Measurements from ENCODE around the gene FBN2.
"Not testable (repeated sequence)": the region's sequence is repeated elsewhere in the genome, so short reads cannot be mapped to it uniquely, and the experiment has no call there.

Gene FBN2

GRCh38 chr5:128349044-128349858 is 188.8 kb downstream of the FBN2 start:
- DNase-seq, result no peak

- DNase-seq, result no peak
Measured at GRCh38 chr5:128346038-128346437, 192.0 kb downstream of the FBN2 start.

- no peak for DNase-seq
Measured at GRCh38 chr5:128345247-128345646, 192.8 kb downstream of the FBN2 start.

GRCh38 chr5:128343168-128343567 is 194.9 kb downstream of the FBN2 start:
- DNase-seq, result no peak

- no peak for DNase-seq
Measured at GRCh38 chr5:128341056-128341455, 197.0 kb downstream of the FBN2 start.

- no peak for DNase-seq
Measured at GRCh38 chr5:128340648-128341047, 197.4 kb downstream of the FBN2 start.

GRCh38 chr5:128339585-128339984 is 198.5 kb downstream of the FBN2 start:
- DNase-seq, result no peak

- DNase-seq, result no peak
Measured at GRCh38 chr5:128338649-128339048, 199.4 kb downstream of the FBN2 start.

- DNase-seq, result no peak
Measured at GRCh38 chr5:128335339-128335738, 202.7 kb downstream of the FBN2 start.

- no peak for DNase-seq
Measured at GRCh38 chr5:128334010-128334716, 203.9 kb downstream of the FBN2 start.

GRCh38 chr5:128331261-128331660 is 206.8 kb downstream of the FBN2 start:
- no peak for DNase-seq

GRCh38 chr5:128329386-128329939 is 208.6 kb downstream of the FBN2 start:
- DNase-seq, result no peak

GRCh38 chr5:128328446-128328845 is 209.6 kb downstream of the FBN2 start:
- no peak for DNase-seq

GRCh38 chr5:128328007-128328406 is 210.0 kb downstream of the FBN2 start:
- DNase-seq, result no peak

- not testable (repeated sequence) for DNase-seq
Measured at GRCh38 chr5:128321418-128321817, 216.6 kb downstream of the FBN2 start.

GRCh38 chr5:128318691-128319090 is 219.4 kb downstream of the FBN2 start:
- no peak for DNase-seq

- DNase-seq, result no peak
Measured at GRCh38 chr5:128317481-128317880, 220.6 kb downstream of the FBN2 start.

GRCh38 chr5:128315671-128316070 is 222.4 kb downstream of the FBN2 start:
- DNase-seq, result no peak

GRCh38 chr5:128305341-128305740 is 232.7 kb downstream of the FBN2 start:
- no peak for DNase-seq

- no peak for DNase-seq
Measured at GRCh38 chr5:128304791-128305190, 233.3 kb downstream of the FBN2 start.

- no peak for DNase-seq
Measured at GRCh38 chr5:128304088-128304487, 234.0 kb downstream of the FBN2 start.

GRCh38 chr5:128303593-128303992 is 234.5 kb downstream of the FBN2 start:
- DNase-seq, result no peak

GRCh38 chr5:128300181-128300580 is 237.9 kb downstream of the FBN2 start:
- DNase-seq, result no peak
